ENCODE measurements around the gene PARN.

DNA sequence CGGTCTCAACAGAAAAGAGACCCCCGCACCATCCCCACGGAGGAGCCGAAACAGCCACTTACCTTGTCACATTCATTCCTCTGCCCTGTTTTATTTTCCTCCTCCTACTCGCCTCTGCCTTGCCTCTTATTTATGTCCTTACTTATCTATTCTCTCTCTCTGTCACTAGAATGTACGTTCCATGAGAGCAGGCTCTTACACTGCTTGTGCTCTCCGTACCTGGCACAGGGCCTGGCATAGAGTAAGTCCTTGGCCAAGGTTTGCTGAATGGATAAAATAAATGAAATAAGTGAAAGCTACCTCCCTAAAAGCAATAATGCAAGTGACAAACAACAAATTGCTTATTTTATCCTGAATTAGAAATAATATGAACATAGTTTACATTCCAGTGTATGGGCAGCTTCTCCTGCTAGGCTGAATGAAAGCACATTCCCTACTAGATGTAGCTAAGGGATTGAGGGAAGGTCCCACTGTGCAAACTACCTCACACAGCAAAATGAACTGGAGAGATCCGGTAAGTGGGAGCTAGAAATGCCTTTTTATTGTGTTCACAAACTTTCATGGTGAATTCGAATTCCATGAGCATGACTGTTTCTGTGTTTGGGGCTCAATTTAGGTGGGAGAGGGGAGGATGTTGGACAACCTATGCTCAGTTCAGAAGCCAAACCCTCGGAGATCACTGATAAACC, 173.1 kb downstream of the PARN start:
- TF ChIP-seq, protein P1, sequence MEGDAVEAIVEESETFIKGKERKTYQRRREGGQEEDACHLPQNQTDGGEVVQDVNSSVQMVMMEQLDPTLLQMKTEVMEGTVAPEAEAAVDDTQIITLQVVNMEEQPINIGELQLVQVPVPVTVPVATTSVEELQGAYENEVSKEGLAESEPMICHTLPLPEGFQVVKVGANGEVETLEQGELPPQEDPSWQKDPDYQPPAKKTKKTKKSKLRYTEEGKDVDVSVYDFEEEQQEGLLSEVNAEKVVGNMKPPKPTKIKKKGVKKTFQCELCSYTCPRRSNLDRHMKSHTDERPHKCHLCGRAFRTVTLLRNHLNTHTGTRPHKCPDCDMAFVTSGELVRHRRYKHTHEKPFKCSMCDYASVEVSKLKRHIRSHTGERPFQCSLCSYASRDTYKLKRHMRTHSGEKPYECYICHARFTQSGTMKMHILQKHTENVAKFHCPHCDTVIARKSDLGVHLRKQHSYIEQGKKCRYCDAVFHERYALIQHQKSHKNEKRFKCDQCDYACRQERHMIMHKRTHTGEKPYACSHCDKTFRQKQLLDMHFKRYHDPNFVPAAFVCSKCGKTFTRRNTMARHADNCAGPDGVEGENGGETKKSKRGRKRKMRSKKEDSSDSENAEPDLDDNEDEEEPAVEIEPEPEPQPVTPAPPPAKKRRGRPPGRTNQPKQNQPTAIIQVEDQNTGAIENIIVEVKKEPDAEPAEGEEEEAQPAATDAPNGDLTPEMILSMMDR (IDR thresholded peaks at IDR 0.05): no peak
- no peak for TF ChIP-seq POLR2A (IDR thresholded peaks at IDR 0.05)

Measured in body of pancreas (tissue), 4 donors.